GM21390 (cell line): ENCODE data around the gene DDX24.

Source experiments
- ATAC-seq: cut with Tn5 transposase; IDR thresholded peaks from one replicate; pipeline ENCODE4 v1.9.1; 2021; ENCODE audit not compliant: unreplicated experiment

Gene DDX24

GRCh38 chr14:94049625-94050023, 31.4 kb downstream of the DDX24 start:
- no peak for ATAC-seq

- no peak for ATAC-seq
Measured at GRCh38 chr14:94048691-94049624, 32.0 kb downstream of the DDX24 start.

- no peak for ATAC-seq
Measured at GRCh38 chr14:94047581-94047980, 33.4 kb downstream of the DDX24 start.

GRCh38 chr14:94046696-94047250, 34.2 kb downstream of the DDX24 start:
- ATAC-seq: no peak

- ATAC-seq: no peak
Measured at GRCh38 chr14:94045563-94046345, 35.2 kb downstream of the DDX24 start.

- no peak for ATAC-seq
Measured at GRCh38 chr14:94045101-94045500, 35.9 kb downstream of the DDX24 start.

GRCh38 chr14:94044476-94045091, 36.4 kb downstream of the DDX24 start:
- no peak for ATAC-seq

GRCh38 chr14:94043756-94044475, 37.1 kb downstream of the DDX24 start:
- no peak for ATAC-seq

- no peak for ATAC-seq
Measured at GRCh38 chr14:94043111-94043755, 37.8 kb downstream of the DDX24 start.

- ATAC-seq: no peak
Measured at GRCh38 chr14:94042433-94043091, 38.4 kb downstream of the DDX24 start.

- no peak for ATAC-seq
Measured at GRCh38 chr14:94041551-94042346, 39.3 kb downstream of the DDX24 start.

GRCh38 chr14:94040796-94041195, 40.2 kb downstream of the DDX24 start:
- ATAC-seq: no peak

- no peak for ATAC-seq
Measured at GRCh38 chr14:94040247-94040646, 40.8 kb downstream of the DDX24 start.

- ATAC-seq: no peak
Measured at GRCh38 chr14:94038921-94039629, 41.9 kb downstream of the DDX24 start.

- no peak for ATAC-seq
Measured at GRCh38 chr14:94038510-94038909, 42.5 kb downstream of the DDX24 start.

- no peak for ATAC-seq
Measured at GRCh38 chr14:94037954-94038353, 43.0 kb downstream of the DDX24 start.

GRCh38 chr14:94036313-94037167, 44.5 kb downstream of the DDX24 start:
- peak; percentile 94 for ATAC-seq
